Measurements from ENCODE around the gene VAPA. TPM values are rescaled to one million over a fixed set of nuclear protein-coding genes. Genes with fewer than 3 reads are reported as not detected.

The VAPA gene
- total RNA-seq, 1 donor from 2014 or later = 130 TPM

DNA sequence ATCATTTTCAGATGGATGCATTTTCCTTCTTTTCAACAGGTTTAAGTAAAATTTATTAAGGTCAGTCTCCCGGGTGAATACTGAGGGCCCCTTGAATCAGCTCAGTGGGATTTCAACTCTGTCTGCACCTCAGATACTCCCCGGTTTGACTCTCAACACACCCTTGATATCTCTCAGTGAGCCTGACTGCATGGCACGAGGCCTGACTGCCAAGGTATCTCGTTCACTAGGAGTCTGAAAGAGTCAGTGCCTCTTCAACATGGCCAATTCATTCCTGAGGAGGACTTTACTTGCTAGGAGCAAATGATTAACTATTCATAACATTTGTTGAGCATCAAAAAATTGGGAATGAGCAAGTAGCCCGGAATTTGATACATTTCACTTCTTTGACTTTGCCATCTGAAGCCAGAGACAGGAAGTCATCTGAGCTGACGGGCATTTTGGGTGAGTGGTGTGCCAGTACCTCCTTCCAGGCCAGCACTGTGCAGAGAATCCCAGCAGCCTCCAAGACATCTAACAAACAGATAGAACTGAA, 81.0 kb downstream of the VAPA start:
- H3K9me3 Mint-ChIP-seq = peaks cover 24% of the 10 kb centered on the region
- TF ChIP-seq, protein P1, sequence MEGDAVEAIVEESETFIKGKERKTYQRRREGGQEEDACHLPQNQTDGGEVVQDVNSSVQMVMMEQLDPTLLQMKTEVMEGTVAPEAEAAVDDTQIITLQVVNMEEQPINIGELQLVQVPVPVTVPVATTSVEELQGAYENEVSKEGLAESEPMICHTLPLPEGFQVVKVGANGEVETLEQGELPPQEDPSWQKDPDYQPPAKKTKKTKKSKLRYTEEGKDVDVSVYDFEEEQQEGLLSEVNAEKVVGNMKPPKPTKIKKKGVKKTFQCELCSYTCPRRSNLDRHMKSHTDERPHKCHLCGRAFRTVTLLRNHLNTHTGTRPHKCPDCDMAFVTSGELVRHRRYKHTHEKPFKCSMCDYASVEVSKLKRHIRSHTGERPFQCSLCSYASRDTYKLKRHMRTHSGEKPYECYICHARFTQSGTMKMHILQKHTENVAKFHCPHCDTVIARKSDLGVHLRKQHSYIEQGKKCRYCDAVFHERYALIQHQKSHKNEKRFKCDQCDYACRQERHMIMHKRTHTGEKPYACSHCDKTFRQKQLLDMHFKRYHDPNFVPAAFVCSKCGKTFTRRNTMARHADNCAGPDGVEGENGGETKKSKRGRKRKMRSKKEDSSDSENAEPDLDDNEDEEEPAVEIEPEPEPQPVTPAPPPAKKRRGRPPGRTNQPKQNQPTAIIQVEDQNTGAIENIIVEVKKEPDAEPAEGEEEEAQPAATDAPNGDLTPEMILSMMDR (IDR thresholded peaks at IDR 0.05; ENCODE audit: unreplicated experiment) = no peak
- H3K36me3 Mint-ChIP-seq = peaks cover 13% of the 10 kb centered on the region
- no peak overlapping the region for H3K4me3 Mint-ChIP-seq
- H3K27me3 Mint-ChIP-seq (ENCODE audit: low read depth) = peaks cover 6% of the 10 kb centered on the region
- H3K4me1 Mint-ChIP-seq = peaks cover 38% of the 10 kb centered on the region
- no peak overlapping the region for H3K27ac Mint-ChIP-seq
- DNase-seq (ENCODE audit: low spot score in 2 of 2, unreplicated experiment in 2 of 2) = no peak

DNA sequence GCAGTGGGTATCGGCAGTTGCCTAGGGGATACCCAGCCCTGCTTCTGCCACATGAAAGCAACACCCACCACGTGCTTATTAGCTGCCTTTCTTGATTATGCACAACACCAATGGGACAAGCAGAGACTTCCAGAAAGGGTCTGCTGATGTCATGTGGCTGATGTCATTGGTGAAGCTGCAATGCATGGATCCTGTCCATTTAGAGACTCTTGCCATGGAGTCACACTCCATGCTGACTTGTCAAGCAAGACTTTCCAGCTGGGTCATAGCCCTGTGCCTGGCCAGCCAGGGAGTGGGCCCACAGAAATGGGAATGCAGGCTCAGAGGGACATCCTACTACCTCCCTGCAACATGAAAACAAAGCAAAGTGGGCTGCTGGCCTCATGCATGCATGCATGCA, 81.8 kb downstream of the VAPA start:
- peaks cover 6% of the 10 kb centered on the region for H3K27me3 Mint-ChIP-seq (ENCODE audit: low read depth)
- H3K4me3 Mint-ChIP-seq = no peak overlapping the region
- H3K4me1 Mint-ChIP-seq = peaks cover 38% of the 10 kb centered on the region
- H3K27ac Mint-ChIP-seq = no peak overlapping the region
- no peak for DNase-seq (ENCODE audit: low spot score in 2 of 2, unreplicated experiment in 2 of 2)
- TF ChIP-seq, protein P1 (IDR thresholded peaks at IDR 0.05; ENCODE audit: unreplicated experiment) = no peak
- H3K36me3 Mint-ChIP-seq = peaks cover 18% of the 10 kb centered on the region
- H3K9me3 Mint-ChIP-seq = peaks cover 33% of the 10 kb centered on the region

DNA sequence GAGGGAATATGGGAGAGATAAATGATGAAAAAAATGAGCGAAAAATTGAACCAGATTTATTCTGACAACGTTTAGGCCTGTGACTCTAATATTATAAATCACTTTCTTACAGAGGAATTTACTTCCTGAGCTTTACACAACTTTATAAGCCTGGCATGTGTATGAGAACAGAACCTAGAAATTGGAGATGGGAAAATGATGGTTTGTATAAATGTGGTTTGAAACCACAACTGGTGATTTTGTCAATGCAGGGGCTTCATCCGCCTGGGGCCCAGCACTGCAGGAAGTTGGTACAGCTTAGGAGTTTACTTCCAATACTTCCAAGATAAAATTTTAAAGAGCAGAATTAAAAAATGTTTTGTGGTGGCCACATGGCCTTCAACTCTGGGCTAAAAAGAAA, 82.3 kb downstream of the VAPA start:
- peaks cover 18% of the 10 kb centered on the region for H3K36me3 Mint-ChIP-seq
- DNase-seq (ENCODE audit: low spot score in 2 of 2, unreplicated experiment in 2 of 2) = no peak

DNA sequence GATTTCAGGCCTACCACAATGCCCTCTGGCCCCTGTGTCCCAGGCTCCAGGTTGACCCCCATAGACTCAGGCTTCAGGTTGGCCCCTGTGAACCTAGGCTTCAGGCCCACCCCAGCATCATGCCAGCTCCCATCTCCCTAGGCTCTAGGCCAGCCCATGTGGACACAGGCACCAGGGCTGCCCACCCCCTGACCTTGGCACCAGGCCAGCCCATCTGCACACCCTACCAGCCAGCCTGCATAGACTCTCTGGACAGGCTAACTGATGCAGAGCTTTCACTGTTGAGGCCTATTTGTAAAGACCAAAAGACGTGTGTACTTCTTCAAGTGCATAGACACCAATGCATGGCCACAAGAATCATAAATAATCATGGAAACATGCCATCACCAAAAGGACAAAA, 83.9 kb downstream of the VAPA start:
- no peak for DNase-seq (ENCODE audit: low spot score in 2 of 2, unreplicated experiment in 2 of 2)
- peaks cover 18% of the 10 kb centered on the region for H3K36me3 Mint-ChIP-seq
- TF ChIP-seq, protein P1 (IDR thresholded peaks at IDR 0.05; ENCODE audit: unreplicated experiment) = no peak
- H3K4me1 Mint-ChIP-seq = peaks cover 30% of the 10 kb centered on the region
- no peaks in the 10 kb centered on the region for H3K27me3 Mint-ChIP-seq (ENCODE audit: low read depth)
- H3K4me3 Mint-ChIP-seq = no peak overlapping the region
- H3K27ac Mint-ChIP-seq = no peak overlapping the region
- peaks cover 43% of the 10 kb centered on the region for H3K9me3 Mint-ChIP-seq

More for the DNA sequence above, 82.3 kb downstream of the VAPA start:
- Mint-ChIP-seq H3K9me3 (peaks cover 34% of the 10 kb centered on the region), H3K27me3 (ENCODE audit: low read depth) (peaks cover 4% of the 10 kb centered on the region), H3K4me1 (peaks cover 38% of the 10 kb centered on the region), H3K4me3 (no peak overlapping the region), H3K27ac (no peak overlapping the region)
- TF ChIP-seq, protein P1 (IDR thresholded peaks at IDR 0.05; ENCODE audit: unreplicated experiment) = no peak

DNA sequence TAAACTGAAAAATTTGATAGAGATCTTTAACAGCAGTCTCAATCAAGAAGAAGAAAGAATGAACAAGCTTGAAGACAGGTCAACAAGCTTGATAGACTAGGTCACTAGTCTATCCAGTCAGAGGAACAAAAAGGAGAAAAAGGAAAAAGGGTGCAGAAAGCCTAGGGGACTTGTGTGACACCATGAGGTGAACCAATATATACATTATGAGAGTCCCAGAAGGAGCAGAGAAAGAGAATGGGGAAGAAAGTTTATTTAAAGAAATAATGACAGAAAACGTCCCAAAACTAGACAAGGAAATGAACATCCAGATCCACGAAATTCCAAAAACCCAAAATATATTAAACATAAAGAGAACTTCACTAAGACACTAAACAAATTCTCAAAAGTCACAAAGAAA, 84.5 kb downstream of the VAPA start:
- Mint-ChIP-seq H3K36me3 (peaks cover 18% of the 10 kb centered on the region), H3K27me3 (ENCODE audit: low read depth) (no peaks in the 10 kb centered on the region), H3K4me1 (peaks cover 24% of the 10 kb centered on the region), H3K9me3 (peaks cover 43% of the 10 kb centered on the region), H3K27ac (no peak overlapping the region), H3K4me3 (no peak overlapping the region)
- DNase-seq (ENCODE audit: low spot score in 2 of 2, unreplicated experiment in 2 of 2) = no peak
- TF ChIP-seq, protein P1 (IDR thresholded peaks at IDR 0.05; ENCODE audit: unreplicated experiment) = no peak

DNA sequence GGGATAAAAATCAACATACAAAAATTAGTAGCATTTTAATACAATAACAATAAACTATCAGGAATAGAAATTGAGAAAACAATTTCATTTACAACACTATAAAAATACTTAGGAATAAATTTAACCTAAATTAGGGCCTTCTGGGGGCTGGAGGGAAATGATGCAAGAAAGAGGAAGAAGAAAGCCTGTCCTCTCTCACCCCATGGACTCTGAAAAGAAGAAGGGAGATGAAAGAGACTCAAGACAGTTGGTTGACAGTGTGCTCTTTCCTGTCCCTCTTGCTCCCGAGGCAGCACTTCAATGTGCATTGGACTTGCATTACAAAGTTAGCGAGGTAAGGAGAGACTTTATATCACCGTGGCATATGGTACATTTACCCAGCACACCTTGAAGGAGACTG, 88.5 kb downstream of the VAPA start:
- TF ChIP-seq, protein P1 (IDR thresholded peaks at IDR 0.05; ENCODE audit: unreplicated experiment) = no peak
- H3K36me3 Mint-ChIP-seq = peaks cover 18% of the 10 kb centered on the region
- H3K4me3 Mint-ChIP-seq = no peak overlapping the region
- H3K9me3 Mint-ChIP-seq = peaks cover 36% of the 10 kb centered on the region
- H3K4me1 Mint-ChIP-seq = peaks cover 13% of the 10 kb centered on the region
- H3K27me3 Mint-ChIP-seq (ENCODE audit: low read depth) = no peaks in the 10 kb centered on the region
- no peak for DNase-seq (ENCODE audit: low spot score in 2 of 2, unreplicated experiment in 2 of 2)
- H3K27ac Mint-ChIP-seq = no peak overlapping the region

Data from mesothelial cell of epicardium (in vitro differentiated cells).